Retina (tissue), 1 donor: ENCODE results near the gene SCARB2.
A peak's percentile ranks its signal among the peaks of the same experiment; 100 is the strongest.

Experiments
- DNase-seq: peaks from one replicate; pipeline ENCODE4 v3.0.0-alpha.2; 2016

SCARB2 gene

GRCh38 chr4:76197971-76198410 is 15.6 kb downstream of the SCARB2 start:
- peak; percentile 89 for DNase-seq

GRCh38 chr4:76197031-76197743 is 16.4 kb downstream of the SCARB2 start:
- peak; percentile 65 for DNase-seq

DNA sequence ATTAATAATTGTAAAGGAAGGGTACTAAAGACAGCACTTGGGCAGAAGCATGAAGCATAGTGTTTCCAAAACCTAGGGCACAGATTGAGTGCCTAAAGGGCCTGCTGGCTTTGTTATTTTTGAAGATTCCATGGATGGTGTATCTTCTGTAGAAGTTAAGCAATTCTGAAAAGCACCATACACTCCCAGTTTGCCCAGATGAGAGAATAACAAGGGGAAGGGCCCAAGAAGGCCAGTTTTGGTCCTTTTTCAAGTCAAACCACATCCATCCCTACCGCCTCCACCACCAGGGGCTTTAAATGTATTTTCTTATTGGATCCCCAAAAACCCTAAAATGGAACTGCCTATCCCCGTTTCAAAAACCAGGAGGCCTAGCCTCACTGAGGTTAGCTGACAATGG is 17.2 kb downstream of the SCARB2 start:
- DNase-seq = no peak

DNA sequence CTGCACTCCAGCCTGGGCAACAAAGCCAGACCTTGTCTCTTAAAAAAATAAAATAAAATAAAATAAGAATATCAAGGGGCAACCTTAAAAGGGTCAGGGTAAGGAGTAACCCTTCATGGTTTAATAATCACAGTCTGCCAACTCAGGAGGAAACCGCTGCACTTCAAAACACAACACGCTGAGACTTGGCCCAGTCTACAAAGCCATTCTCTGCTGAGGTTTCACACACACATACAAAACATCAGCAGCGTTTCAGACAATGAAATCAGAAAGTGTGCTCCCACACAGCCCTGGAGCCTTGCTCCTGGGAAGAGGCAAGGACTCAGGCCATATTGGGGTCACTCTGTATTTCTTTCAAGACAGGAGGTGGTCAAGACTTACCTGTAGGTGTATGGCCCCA is 18.3 kb downstream of the SCARB2 start:
- DNase-seq = no peak

DNA sequence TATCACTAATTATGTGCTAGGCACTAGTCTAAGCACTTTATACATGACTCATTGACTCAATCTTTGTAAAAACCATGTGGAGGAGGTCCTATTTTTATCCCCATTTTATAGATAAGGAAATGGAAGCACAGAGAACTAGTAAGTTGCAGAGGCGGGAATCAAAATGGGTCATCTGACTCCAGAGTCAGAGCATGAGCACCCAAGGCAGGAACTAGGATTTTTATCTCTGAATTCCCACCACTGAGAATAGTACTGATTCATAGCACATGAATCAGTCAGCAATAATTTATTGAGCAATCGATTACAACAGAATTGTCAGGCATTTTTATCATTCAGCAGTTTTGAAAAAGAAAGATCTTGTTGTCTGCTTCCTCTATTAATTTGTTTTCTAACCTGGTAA is 19.3 kb downstream of the SCARB2 start:
- no peak for DNase-seq

DNA sequence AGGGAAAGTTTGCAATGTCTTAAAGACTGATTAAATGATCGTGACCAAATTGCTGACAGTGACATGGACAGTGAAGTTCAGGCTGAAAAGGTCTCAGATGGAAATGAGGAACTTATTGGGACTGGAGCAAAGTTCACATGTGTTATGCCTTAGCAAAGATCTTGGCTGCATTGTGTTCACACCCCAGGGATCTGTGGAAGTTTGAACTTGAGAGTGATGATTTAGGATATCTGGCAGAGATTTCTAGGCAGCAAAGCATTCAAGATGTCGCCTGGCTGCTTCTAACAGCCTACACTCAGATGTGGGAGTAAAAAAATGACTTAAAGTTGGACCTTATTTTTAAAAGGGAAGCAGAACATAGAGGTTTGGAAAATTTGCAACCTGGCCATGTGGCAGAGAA is 21.4 kb downstream of the SCARB2 start:
- DNase-seq = no peak

DNA sequence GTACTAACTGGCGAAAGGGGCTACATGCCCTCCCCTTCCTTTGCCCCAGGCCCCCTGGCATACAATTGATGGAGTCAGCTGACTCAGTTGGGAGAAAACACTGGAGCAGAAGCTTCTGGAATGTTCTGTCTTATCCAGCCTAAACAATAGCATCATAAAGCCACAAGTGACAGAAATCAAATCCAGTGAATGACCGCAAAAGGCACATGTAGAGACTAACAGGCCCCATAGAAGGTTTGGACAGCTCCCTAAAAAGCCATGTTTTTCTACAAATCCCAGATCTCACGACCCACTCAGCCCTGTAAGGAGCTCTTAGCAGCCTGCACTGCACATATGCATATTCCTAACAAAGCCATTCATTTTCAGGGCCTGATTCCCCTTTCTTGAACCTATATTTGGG is 25.1 kb downstream of the SCARB2 start:
- no peak for DNase-seq

- DNase-seq = no peak
Observed at GRCh38 chr4:76188149-76188548, 25.5 kb downstream of the SCARB2 start.

DNA sequence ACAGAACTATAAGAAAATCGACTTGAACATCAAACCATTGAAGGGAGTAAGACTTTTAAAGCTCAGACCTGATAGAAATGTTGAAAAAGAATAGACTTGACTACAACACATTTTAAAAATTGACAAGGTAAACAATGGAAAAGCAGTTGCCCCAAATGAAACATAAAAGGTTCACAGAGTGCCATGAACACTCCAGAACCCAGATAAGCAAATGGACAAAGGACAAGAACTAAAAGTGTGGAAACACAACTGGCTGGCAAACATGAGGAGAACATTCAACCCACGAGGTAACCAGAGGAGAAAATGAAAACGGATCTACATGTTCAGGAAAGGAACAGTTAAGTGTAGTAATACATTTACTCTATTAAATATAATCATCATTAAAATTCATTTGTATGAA is 26.5 kb downstream of the SCARB2 start:
- no peak for DNase-seq

- no peak for DNase-seq
Observed at GRCh38 chr4:76182463-76182862, 31.2 kb downstream of the SCARB2 start.

DNA sequence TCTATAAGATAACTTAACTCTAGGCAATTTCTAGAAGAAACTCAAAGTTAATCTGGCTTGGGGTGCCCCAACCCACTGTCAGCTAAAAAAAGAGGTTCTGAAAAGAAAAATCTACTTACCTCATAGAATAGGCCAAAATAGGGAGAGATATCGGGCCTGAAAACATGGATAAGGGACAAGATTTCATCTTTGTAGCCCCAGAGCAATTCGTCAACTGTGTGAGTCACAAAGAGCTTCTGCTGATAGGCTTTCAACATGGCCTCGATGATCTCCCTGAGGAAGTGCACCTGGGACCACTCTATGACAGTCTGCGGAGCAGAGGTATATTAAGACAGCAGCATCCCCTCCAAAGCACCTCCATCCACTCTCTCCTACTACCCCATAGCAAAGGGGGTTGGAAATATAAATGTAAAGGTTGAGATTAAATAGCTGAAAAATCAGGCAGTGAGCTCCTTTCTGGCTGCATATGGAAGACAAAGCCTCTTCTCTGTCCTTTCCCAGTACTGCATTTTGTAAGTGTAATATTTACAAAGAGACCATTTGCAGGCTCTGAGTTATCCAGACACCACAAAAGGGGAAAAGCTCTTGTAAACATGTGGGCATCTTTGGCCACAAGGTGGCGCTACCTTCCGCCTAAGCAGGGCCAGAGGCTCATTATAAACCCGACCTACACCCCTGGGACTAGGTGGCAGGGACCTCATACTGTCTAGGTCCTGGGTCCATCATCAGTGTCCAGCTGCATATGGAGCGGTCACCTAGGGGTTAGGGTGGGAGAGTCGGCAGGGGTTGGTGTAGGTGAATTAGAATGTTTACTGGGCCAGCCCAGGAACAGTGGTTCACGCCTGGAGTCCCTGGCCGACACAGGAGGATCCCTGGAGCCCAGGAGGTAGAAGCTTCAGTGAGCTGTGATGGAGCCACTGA is 34.0 kb downstream of the SCARB2 start:
- peak; percentile 86 for DNase-seq

GRCh38 chr4:76178296-76178695 is 35.3 kb downstream of the SCARB2 start:
- no peak for DNase-seq

DNA sequence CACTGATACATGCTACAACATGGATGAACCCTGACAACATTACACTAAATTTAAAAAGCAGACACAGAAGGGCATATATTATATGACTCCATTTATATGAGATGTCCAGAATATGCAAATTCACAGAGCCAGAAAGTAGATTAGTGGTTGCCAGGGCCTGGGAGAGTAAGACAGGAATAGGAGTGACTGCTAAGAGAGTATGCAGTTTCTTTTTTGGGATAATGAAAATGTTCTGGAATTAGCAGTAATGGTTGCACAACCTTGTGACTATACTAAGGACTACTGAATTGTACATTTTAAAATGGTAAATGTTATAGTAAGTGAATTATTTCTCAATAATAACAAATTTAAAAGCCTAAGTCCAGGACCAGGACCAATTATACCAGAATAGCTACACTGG is 35.9 kb downstream of the SCARB2 start:
- DNase-seq = no peak

GRCh38 chr4:76175336-76175735 is 38.3 kb downstream of the SCARB2 start:
- DNase-seq = no peak

DNA sequence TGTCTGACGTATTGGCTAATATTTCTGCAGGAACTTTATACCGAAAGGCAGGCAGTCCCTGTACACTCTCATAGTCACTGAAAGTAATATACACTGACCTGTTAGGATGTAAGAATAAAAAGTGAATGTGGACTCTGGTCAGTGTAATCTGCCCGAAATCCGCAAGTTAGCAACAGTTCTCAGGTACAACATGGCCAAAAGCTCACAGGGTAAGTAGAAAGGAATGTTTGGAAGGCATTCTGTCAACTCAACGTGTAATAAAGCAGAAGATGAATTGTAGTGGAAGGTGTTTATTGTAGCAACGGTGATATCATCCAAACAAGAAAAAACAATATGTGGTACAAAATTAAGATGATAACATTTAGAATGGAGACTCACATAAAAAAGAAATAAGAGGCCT is 39.4 kb downstream of the SCARB2 start:
- DNase-seq = no peak

DNA sequence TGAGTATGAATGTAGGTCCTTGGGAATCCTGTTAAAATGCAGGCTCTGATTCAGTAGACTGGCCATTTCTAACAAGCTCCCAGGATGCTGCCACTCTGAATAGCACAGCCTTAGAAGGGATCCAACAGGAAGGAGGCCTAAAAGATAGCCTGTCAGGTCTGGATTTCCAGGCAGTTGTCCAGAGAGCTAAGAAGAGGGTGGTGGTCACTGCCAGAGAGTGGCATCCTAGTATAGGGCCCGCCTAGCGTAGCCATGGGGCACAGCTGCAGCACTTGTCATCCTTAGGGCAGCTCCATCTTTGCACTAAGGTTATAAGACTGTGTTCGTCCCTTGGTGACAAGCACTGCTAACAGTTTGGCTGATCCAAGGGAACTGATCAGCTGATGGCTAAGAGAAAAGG is 44.9 kb downstream of the SCARB2 start:
- no peak for DNase-seq

- no peak for DNase-seq
Observed at GRCh38 chr4:76166480-76166879, 47.1 kb downstream of the SCARB2 start.

DNA sequence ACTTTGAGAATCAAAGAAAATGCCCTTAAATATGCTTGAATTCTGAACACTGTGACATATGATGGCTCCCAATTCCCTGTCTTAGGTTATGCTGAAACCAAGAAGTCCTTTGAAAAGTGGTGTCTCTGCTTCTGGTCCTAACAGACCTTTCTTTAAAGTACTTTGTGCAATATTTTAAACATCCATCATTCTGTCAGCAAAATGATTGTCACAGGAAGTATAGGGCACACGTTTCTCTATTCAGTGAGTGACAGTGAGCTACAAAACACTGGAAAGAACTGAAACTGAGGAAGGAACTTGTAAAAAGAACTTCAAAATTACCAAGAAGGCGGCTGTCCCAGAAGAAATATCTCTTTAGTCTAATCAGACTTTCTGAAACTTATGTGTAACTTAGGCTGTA is 53.3 kb downstream of the SCARB2 start:
- DNase-seq = no peak

DNA sequence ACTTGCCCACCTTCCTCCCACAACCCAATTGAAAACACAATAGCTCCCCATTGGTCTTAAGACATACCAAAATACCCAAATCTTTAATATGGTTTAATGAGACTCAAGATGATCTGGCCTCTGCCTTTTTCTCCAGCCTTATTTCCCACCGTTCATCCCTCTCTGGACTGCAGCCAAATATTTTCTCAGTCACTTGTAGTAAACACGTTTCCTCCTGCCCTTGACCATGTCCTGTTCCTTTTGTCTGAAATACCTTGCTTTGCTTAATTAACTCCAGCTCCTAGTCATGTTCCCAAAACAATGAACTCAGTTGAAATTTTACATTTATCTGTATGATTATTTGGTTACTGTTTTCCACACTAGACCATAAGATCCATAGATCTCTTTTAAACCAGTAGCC is 57.0 kb downstream of the SCARB2 start:
- no peak for DNase-seq

DNA sequence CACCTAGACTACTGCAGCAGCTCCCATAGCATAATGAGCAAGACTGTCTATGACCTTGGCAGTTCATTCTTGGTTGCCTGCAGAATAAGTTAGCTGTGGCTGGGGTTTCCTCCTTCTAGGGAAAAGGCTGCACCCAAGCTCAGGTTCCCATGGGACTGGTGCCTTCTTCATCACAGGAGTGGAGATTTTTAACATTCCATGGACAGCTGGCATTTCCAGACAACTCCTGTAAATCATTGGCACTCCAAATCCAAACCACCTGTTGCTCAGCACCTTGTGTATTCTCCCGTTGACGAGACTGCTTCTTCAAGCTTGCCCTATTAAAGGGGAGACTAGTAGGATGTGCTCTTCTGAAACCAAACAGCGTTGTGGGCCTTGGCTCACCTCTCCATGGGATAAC is 57.6 kb downstream of the SCARB2 start:
- no peak for DNase-seq

GRCh38 chr4:76153356-76153755 is 60.3 kb downstream of the SCARB2 start:
- DNase-seq = no peak

DNA sequence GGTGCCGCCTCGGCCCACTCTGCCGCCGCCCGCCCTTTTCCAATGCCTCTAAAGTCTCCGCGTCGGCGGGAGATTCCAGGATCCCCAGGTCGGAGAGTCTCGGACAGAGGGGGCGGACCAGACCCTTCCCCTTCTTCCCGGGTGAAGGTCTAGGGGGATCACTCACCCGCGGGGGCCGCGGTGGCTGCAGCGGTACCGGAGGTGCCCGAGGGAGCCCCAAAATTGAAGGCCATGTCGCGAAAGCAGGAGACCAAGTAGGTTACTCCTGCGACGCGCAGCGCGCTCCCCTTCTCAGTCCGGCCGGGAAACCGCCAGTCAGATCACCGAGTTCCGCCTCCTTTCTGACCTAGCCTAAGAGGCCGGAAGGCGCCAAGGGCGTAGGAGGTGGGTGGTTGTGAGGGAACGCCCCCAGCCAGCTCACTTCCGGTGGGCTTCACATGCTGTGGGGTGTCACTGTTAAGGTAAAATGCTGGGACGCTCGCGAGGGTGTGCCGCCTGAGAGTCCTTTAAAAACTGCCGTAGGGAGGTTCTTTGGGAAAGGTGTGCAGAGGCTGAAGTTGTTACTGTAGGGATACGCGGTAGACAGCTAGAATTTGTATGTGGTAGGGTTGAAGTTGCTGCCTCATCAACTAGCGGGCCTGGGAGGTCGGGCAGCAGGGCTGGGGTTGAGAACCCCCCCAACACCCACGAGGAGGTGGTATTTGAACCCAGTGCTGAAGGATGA is 65.3 kb downstream of the SCARB2 start, which contains the start of gene NUP54:
Gene NUP54 (minus strand): TSS at position 256 of the 724 bp plus-strand sequence. CDS start 23 bp downstream, at position 233.
- peak; percentile 97 for DNase-seq

DNA sequence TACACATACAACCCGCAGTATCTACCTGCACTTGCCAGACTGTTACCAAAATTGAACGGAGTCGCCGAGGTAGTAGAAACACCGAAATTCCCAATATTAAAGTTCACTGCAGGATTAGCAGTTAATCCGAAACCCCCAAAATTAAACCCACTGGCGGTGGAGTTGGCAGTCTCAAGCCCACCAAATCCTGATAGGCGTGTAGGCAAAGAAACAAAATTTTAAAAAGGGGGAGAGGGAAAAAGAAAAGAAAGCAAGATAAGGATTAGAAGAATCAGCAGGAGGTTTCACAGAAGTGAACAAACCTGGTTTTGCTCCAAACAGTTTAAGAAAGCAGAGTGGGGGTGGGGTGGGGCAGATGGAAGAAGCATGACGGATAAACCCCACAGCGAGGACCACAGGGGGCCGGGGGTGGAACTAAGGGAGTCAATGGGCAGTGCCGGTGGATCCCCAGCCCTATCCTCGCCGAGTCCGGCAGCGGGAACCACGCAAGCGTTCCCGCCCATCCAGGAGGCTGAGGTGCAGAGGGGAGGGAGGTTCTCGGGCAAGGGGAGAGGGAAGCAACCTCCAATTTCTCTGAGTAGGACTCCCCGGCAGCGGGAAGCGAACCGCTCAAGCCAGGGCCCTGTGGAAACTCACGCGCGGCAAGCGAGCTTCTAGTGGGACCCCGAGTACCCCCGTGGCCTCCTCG is 66.0 kb downstream of the SCARB2 start:
- no peak for DNase-seq
